ENCODE results near the gene SHROOM3.

Gene SHROOM3

DNA sequence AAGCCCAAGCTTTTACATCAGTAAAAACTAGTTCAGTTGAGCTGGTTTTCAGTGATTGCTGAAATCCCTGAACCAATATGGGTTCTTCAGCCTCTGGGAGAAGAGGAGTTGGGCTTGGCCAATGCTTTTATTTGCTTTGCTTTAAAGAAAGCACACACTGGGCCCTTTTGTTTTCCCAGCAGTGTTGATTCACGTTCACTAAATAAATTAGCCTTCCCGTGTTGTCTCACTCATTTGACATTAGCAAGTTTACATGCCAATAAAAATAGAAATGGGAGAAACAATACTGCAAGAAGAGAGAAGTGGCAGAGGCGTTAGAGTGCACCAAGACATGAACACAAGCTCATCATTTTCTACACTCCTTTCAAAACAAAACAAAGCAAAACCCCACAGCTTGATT lies 136.2 kb downstream of the SHROOM3 start:
- no peak for DNase-seq

DNA sequence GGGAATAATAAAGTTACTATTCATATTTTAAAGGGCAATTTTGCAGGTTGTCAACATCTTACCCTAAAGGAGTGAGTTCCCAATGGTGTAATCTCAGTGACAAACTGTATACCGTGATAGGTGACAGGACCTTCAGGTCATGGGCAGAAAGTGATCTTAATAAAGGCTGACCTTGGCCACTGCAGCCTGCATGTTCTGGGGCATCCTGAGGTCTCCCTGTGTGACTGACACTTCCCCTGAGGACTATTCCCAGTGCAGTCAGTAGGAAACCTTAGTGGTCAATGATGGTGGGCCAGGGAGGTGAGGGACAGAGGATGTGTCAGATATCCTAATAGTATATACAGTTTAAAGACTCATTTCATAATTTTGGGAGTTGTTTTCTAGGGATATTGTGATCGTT lies 137.2 kb downstream of the SHROOM3 start:
- DNase-seq = no peak

DNA sequence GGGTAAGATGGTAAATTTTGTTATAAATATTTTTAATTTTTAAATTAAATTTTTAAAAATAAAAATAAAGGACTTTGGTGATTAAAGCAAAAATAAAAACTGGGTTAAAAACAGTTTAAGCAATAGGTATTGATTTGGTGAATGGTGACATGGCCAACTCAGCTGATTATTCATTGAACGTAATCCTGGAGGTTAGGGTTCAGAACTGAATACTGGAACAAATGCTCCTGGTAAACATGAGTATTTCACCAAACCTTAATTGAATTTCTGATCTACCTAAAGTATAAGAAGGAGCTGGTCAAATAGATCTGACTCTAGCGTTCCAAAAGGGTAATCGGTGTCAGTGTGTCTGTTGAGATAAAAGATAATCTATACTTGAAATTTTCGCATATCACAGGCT lies 141.8 kb downstream of the SHROOM3 start:
- DNase-seq = no peak

DNA sequence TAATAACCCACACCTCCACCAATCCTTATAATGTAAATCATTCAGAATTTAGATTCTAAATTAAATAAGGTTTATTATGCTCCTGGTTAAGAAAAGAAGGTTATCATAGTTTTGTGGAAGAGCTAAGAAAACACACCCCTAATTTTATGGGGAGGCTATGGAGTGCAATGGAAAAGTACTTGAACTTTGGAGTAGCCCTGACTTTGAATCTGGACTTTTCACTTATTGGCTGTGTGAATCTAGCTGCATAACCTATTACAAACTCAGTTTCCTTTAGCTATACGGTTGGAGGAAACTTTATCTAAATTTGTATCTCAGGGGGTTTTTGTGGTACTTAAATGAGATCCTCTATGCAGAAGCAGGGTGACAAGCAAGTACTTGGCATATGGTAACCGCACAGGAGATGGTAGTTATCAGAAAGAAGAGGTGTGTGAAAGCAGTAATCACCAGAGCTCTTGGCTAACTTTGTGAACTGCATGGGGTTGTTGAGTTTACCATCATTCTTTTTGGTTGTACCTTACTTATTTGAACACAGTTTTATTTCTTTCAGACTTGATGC lies 143.1 kb downstream of the SHROOM3 start:
- DNase-seq = no peak

DNA sequence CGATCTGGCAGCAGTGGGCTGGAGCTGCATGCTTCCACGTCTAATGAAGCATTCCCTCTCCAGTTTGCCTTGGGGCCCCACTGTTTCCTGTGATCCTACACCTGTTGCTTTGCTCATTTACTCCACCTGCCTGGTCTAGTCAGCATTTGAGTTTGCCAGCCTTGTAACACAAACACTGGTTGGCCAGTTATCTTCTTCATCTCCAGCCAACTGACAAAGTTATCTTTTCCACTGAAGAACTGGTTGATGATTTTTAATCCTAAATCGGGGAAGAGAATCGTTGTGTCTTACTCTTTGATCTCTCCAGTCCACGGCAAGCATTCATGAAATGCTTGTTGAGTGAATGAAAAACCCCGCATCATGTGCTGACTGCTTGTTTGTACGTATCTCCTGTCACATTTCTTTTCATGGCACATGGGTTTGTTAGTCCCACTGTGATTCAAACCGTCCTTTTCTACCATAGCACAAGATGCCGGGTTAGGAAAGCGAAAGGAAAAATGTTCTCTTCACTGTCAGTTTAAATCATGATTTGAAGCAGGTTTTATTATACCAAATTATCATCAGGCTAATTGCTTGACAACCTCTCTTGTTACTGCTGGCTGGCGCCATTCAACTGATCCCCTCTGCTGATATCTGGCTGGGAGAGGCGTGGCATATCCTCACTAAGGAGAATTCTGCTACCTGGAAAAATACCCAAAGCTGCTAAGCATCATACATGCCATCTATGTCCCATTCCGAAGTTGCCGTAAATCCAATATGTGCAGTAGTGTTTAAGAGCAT lies 144.8 kb downstream of the SHROOM3 start:
- no peak for DNase-seq

DNA sequence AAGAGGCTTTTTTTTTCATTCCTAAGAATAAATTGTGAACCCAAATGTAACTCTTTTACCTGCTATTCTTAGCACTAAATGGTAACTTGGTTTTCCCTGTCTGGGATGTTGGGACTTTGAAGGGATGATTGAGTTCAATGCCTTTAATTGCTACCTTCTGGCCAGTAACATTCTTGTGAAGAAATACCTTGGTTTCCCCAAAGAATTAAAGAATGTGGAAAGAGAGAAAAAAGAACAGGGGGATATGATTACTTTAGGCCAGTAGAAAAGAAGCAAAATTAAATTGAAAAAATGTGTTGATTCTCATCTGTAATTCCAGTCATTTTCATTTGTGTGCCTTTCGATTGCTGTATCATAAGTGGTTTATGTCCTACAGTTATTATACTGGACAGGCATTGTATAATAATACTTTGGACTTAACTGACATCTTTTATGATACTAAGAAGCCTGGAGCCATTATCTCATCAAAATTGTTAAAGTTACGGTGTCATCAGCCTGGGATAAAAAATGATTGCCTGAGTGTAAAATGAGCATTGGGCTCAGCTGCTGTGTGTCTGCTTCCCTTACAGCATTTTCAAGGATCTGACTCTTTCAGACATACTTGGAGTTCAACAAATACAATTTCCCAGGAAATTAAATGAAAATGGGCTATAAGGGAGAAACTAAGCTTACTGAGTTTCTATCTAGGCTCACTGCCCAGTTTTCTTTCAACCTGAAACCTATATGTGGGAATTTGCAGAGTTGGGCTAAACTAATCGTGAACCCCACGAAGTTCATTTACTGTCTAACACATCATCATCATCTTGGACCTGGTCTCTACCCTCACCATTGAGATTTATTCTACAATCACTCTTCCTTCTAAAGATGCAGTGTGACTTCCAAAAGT lies 146.3 kb downstream of the SHROOM3 start:
- DNase-seq = no peak

DNA sequence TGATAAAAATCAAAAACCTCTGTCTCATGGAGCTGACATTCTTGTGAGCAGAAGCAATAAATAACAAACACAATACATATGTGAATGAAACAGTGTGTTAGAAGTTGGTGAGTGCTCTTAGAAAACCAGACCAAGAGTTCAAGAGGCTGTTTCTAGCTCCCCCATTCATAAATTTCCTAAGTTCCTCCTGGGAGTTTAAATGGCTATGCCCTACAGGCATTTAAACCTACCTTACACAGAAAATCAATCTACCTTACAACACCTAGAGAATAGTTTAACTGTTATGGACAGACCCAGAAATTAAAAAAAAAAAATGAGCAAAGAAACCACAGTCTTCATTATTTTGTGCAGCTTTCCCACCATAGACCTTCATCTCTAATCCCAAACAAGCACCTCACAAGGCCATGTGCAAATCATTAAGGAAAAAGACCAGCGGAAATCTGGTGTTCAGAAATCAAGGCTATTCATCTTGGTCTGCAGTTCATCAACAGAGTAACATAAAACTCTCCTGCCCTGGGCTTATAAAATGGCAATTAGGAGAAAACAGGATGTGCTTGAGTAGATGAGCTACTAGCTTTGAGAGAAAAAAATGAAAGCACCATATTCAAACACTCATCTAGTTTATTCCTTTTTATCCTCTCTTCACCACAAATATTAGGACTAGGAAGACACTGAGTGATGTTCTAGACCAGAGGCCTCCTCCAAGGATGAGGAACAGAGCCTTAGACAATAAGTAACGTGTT lies 147.2 kb downstream of the SHROOM3 start:
- no peak for DNase-seq

DNA sequence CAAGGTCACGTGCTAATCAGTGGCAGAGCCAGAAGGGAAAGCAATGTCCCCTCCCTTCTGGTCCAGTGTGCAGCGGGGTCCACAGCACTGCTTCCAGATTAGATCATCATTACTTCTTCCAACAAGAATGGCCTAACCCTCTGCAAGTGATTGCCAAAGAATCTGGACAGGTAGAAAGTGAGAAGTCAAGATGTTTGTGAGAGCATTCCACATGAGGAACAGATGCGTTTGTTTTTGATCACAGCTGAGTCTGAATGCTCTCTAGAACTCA lies 147.7 kb downstream of the SHROOM3 start:
- no peak for DNase-seq

DNA sequence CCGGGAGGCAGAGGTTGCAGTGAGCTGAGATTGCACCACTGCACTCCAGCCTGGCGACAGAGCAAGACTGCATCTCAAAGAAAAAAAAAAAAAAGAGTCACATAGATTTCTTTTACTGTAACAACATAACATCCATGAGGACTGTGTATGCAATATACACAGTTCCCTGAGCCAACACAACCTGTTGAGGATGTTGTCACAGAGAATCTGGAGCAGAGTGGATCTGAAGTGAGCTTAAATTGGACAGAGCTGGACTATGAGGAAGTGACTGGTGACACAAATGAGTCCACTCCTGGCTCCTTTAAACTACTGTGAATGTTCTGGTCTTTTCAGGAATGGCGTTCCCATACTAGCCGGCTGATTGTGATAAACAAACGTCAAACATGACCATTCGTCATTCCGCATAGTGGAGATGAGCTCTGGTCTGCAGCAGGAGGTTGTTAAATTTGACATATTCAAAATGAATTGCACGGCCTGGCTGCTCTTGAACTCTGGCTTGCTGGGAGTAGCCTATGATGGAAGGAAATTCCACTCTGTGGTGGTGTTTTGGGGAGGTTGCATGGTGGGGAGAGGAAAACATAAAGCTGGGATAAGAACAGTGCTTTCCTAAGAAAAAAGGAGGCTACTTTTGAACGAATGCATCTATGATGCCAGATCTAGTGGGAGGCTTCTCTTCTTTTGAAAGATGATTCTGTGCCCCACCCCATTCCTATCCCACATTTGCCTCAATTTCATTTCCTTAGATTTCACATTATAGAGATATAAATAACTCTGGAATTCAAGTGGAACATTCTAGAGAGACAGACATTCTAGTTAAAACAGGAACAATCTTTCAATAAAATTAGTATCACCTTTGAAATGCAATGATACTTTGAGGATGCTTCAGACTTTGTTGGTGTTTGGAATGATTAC lies 149.5 kb downstream of the SHROOM3 start:
- no peak for DNase-seq

DNA sequence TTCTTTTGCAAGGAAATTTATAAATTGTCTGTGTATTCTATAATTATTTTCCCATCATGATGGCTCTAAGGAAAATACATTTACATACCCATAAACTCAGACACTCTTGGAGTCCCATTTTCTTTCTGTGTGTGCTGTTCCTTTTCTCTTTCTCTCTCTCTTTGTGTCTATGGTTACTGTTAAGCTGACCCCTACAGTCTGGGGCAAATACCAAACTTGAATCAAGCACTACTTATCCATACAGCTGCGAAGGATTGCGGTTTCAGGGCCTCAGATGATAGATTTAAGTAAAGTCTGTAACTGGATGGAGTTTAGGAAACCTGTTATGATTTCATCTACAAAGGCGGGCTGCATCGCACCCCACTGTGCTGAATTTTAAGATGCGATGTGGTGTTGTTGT lies 150.2 kb downstream of the SHROOM3 start:
- no peak for DNase-seq

DNA sequence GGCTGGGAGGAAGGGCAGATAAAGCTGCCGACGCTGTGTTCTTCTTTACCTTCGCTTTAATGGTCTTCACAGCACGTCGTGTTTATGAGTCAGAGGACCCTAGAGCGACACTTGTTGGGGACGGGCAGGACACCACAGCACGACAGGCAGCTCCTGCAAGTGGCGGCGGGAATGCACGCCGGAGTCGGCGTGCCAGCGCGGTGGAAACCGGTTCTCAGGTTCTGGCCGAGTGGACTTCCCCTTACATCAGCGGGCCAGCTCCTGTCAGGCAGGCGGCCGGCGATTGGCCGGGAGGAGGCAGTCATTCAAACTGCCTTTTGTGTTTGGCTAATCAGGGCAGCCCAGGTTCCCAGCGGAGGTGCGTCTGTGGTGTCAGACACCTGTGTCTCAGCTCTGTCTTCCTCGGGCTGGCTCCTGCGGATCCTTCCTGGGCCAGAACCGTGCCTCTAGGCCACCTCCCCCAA lies 150.9 kb downstream of the SHROOM3 start:
- DNase-seq = peak in 1 of 2 donors; percentile 10

DNA sequence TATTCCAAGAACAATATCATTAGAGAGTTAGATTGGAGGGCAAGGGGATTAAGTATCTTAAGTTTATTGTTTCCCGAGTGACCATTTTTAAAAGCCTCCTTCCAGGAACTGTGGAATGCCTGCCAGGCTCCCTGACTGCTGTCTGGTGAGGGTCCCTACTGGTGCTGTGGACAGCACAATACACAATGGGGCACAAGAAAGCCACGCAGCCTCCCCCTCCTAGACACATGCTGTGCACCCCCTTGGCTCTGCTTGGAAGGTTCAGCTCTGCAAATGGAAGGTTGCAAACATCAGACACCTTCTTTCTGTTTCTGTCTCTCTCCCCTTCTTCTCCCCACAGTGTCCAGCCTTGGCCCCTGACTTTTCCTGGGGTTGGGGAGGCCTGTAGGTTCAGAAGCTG lies 153.2 kb downstream of the SHROOM3 start:
- no peak for DNase-seq

DNA sequence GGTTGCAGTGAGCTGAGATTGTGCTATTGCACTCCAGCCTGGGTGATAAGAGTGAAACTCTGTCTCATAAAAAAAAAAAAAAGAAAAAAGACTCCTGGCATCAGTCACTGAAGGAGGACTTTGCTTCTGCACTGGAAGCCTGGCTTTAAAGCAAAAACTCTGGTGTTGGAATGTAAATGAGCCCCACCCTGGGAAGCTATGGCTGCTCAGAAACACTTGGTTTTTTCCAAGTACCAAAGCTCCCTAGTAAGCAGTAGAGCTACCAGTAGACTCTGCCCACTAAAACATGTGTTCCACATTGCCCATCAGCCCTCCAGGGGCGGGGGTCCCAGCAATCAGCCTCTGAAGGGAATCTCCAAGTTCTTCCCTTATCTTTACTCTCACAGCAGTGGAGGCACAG lies 154.4 kb downstream of the SHROOM3 start:
- no peak for DNase-seq

DNA sequence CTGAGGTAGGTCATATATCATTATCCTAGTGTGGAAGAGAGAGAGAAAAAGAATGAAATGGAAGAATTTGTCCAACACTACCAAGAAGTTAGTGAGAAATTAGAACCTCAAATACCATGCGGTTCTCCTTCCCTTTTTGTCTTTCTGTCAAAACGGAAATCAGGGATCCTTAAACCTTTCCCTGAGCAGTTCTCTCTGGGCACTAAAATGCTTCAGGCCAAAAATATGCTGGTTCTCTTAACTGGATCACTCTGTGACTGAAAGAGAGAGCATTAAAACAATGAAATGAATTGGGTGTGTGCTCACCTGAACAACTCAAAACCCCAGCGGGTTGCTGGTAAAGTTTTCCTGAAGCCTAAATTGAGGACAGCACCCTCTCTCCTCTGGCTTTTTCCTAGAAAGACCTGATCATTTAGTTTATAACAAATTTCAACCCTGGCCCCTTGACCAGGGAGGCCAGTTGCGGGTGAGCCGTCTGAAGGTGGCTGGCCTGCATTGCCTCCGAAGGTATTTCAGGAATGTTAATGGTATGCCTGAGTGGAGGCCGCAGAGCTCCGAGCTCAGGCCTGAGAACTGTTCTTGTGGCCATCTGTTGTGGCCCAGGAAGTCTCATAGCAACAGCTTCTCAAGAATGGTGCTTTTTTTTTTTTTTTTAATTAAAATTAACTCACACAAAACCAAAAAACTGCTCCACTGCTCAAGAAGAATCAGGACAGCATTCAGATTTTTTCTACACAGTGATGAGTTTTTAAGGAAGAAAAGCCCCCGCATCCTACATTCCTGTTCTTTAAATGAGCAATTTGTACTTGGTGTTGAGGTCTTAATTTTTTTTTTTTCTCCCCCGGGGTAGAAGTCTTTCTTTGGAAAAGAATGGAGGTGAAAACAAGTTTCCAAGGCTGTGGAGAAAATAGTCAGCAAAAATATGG lies 155.1 kb downstream of the SHROOM3 start:
- no peak for DNase-seq

DNA sequence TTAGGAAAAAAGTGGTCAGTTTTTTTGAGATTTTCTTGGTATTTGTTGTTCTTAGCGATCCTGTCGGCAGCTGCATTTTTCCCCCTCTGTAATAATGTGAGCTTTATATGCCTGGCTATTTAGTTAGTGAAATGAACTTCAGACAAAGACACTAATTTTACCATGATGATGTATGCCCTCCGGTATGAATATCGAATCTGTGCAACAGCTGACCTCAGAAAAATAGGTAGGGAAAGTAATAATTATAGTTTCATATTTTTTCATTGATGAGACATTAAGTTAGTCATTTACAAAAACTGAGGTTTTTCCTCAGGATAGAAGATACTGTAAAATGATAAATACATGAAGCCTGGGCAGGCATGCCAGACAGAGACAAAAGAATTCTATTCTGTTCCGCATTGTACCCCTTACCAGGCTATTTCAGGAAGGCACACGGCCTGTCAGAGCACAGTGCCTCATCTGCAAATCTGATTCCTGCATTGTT lies 155.8 kb downstream of the SHROOM3 start:
- no peak for DNase-seq

DNA sequence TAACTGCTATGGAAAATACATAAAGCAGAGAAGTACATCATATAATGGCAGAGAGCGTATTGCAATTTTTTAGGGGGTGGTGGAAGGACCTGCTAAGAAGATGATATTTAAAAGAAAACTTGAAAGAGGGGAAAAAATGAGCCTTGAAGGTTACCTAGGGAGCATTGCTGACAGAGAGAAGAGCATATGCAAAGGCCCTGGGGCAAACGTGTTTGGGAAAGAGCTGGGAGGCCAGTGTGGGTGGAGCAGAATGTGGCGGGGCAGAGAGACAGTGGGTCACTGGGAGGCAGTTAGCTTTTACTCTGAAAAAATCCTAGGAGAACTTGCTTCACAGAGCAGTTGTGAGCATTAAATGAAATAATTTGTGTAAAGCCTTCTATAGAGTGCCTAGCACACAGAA lies 157.0 kb downstream of the SHROOM3 start:
- no peak for DNase-seq

DNA sequence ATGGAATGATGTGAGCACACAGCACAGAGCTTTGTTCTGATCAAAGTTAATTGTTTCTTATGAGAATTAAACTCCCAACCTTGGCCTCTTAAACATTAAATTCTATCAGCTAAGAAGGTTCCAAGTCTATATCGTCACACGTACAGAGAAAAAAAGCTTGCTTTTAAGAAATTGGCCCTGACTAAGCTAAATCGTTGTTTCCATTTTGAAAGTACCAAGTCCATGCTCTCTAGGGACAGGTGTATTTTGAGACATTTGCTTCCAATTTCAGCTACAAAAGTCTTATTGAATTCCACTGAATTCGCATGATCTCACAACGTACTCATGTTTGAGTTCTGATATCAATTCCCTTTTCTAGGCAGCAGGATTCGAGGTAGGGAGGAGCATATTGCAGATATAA lies 157.4 kb downstream of the SHROOM3 start:
- DNase-seq = no peak

DNA sequence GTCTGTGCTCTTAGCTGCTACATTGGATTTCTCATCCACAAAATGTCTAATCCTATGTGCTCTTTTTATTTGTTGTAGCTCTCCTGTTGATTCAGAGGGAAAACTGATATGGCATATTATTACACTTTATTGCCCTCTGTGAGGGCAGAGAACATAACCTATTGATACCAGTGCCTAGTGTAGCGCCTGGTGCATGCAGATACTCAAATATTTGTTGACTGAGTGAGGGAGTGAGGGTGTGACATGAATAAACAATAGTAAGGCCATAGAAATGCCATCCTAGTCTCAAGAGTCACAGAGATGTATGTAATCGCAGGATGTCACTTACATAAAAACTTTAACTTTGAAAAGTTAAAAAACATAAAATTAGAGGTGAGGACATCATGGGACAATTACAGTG lies 159.1 kb downstream of the SHROOM3 start:
- DNase-seq = no peak

DNA sequence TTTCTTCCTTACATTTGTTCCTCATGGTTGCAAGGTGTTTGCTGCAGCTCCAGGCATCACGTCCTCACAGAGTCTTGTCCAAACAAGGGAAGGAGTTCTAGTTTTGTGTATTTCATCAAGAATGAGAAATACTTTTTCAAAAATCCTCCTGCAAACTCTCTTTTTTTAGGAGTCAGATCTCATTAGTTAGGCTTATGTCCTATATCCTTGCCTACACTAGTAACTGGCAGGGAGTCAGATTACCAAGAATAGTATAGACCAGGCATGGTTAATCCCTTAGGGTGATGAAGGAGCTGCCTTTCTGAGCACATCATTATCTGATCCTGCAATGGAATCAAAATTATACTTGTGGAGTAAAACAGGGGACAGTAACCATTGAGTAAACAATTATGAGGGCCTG lies 160.4 kb downstream of the SHROOM3 start:
- DNase-seq = no peak

DNA sequence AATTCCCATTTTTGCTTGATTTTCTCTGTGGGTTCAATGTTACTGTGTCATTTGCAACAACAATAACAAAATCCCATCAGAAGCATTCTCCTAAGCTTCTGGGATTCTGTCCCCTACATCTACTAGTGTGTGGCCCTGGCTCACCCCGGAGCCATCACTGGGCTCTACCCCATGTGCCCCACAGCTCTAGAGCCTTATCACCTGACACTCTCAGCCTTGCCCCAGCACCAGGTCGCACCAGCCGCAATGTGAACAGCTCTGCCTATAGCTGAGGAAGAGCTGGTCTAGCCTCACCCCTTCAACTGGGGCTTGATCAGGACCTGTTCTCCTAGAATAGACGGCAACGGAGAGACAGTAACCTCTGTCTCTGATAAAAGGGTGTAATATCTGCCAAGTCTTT lies 161.7 kb downstream of the SHROOM3 start:
- DNase-seq = no peak

DNA sequence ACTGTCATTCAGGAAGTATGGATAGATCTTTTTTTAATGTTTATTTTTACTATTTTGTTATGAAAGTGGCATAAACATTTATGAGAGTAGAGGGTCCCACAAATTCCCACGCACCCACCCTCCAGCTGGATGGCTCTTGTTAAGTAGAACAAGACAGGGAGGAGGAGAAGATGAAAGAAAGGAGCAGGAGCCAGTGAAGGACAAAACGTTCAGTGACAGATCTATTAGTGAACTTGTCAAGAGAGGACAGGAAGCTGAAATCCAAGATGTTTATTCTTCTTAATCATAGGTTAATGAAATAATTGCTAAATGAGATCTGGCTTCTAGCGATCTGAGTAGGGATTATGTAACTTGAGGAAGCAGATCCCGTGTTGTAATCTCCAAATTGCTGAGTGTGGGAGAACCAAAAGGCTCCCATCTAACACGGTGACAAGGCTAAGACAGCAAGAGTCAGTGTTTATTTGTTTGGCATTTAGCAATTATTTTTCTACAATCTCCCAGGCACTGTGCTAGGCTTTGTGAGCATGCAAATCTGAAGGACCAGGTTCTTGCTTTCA lies 162.5 kb downstream of the SHROOM3 start:
- no peak for DNase-seq
